NCI-H82 treated with DMSO at 0.1 percent for 48 hours (cell line): ENCODE measurements around the gene HERPUD2.
"Not testable (repeated sequence)": the region's sequence is repeated elsewhere in the genome, so short reads cannot be mapped to it uniquely, and the experiment has no call there.

Experiments
- DNase-seq: peaks from one replicate; lab custom pipeline; 2025; ENCODE audit not compliant: unreplicated experiment; lab: John Stamatoyannopoulos, UW

The HERPUD2 gene

GRCh38 chr7:35714862-35715261, 19.9 kb upstream of the HERPUD2 start:
- DNase-seq: no peak

GRCh38 chr7:35714407-35714806, 19.5 kb upstream of the HERPUD2 start:
- DNase-seq: no peak

DNA sequence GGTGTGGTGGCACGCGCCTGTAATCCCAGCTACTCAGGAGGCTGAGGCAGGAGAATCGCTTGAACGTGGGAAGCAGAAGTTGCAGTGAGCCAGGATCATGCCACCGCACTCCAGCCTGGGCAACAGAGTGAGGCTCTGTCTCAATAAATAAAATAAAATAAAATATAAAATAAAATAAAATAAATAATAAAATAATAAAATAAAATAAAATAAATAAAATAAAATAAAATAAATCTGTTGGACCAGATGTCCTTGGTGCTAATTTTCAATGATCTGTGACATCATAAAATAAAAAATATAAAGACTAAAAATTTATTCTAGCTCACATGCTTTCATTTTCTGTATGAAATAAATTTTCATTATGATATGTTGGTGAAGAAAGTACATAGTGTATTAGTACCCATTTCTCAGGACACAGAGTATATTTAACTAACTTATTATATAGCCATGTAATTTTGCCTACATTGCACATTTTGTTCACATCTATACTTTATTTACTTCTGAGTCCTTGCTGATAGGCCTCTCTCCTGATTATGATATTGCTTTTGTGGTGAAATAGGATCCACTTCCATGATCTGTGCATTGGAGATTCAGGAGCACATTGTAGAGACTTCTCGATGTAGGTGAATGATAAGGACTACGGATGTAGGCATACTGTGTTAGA, 17.8 kb upstream of the HERPUD2 start:
- DNase-seq: no peak

GRCh38 chr7:35707422-35707821, 12.5 kb upstream of the HERPUD2 start:
- no peak for DNase-seq

DNA sequence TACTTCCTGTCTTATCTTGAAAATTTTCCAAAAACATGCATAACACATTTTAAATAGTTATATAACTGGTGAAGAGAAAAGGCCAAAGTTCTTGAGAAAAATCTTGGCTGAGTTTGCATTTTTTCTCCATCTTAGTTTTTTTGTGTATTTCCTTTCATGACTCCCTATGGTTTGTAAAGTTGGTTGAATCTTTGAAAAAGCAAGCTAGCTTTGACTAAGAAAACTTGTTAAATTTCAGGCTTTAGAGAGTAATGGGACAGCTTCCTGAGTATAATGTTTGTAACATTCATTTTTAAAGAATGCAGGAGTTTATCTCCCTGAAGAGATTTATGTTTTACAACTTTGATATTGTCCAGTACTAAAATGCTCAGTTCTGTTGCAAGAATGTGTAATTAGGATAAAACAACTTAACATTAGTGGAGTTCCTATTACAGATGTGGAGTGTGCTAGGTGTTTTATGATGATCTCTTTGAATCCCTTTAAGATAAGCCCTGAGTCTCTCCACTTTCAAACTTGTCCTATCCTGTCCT, 11.1 kb upstream of the HERPUD2 start:
- no peak for DNase-seq

- no peak for DNase-seq
Observed at GRCh38 chr7:35704261-35704660, 9.3 kb upstream of the HERPUD2 start.

DNA sequence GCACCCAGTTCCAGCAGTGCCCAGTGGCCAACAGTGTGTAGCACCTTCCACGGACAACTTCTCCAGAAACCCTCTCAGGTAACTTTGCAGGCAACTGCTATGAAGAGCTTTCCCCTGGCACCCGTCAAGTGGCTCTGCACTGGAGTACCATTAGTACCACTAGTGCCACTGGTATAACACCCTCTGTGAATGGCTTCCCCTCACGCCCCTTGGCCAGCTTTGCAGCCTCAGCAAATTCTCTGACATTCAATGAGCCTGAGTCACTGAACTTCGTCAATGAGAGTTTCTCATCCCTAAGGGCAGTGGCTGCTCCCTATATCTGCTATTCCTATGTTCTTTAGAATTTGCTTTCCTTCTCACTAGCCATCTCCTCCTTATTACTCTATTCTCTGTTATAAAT, 7.6 kb upstream of the HERPUD2 start:
- DNase-seq: no peak

GRCh38 chr7:35701287-35701900, 6.5 kb upstream of the HERPUD2 start:
- no peak for DNase-seq

- DNase-seq: no peak
Observed at GRCh38 chr7:35700865-35701264, 5.9 kb upstream of the HERPUD2 start.

GRCh38 chr7:35700333-35700732, 5.4 kb upstream of the HERPUD2 start:
- DNase-seq: no peak

GRCh38 chr7:35699796-35700305, 4.9 kb upstream of the HERPUD2 start:
- DNase-seq: no peak

- DNase-seq: not testable (repeated sequence)
Observed at GRCh38 chr7:35698382-35698781, 3.4 kb upstream of the HERPUD2 start.

- DNase-seq: no peak
Observed at GRCh38 chr7:35697414-35698175, 2.7 kb upstream of the HERPUD2 start.

DNA sequence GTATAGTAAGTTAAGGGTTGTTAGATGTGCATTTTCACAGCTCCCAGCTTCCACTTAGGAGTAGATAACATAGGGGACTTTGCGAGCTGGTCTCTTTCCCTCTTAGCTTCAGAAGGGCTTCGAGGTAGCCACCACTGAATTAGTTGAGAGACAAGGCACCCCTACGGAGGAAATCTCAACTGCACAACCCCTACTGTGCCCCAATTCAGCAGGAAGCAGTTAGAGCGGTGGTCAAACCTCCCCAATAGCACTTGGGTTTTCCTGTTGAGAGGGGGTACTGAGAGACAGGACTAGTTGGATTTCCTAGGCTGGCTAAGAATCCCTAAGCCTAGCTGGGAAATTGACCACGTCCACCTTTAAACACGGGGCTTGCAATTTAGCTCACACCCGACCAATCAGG, 1.1 kb upstream of the HERPUD2 start:
- no peak for DNase-seq

DNA sequence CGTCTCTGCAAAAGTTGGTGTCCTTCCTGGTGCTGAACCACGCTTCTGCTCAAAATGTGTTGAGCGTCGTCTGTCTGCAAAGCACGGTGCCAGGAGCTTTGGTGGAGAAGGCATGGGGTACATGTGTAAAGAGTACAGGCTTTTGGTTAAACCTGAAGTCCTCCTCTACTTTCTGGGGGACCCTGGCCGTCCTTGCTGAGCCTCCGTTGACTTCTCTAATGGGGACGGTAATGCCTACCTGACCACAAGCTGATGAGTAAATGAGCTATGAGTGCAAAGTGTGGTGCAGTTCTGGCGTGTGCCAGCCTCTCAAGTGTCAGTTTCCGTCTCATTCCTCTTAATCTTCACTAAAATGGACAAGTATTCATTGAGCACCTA, 527 bp upstream of the HERPUD2 start:
- no peak for DNase-seq

DNA sequence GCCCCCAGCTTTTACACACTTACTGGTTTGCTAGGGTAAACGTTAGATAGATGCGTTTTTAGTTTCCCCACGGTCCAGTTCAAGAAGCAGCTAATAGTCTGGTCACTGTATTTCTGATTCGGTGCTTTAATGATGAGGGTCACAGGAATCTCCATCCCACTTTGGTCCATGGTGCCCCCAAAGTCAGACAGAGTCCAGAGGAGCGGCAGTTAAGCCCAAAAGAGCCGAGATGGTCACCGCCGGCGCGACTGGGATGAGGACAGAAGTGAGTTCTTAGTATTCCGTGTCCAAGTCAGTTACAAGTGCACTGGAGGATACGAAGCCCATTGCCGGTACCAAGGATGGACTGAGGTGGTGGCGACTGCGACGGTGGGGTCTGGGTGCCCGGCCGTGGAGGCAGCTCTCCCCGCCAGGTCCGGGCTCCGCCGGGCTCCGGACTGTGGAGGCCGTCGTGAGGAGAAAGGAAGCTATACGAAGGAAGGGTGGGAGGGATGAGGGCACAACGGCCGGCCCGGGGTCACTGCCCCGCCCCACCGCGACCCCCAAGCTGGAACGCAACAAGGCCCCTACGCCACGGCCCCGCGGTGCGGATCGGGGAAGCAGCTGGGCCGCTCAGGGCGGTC, 663 bp downstream of the HERPUD2 start:
- DNase-seq: no peak

DNA sequence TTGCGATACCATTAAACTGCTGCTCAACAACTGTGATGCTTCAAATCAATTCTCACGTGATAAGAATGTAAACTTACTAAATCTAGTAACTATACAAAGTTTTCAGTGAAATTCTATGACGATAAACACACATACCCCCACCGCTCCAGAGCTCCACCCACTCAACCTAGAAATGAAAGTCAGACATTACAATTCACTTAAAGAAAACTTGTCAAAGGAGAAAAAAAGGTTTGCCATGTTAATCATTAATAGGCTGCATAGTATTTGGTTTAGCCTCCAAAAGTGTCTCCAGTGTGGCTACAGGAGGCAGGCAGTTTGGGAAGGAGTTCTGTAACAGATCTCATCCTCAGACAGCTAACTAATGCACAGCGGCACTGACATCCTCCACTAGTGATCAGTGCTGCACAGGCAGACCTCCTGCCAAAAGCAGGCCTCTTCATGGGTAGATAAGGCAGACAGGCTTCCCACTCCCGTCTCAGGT, 3.1 kb downstream of the HERPUD2 start:
- no peak for DNase-seq

DNA sequence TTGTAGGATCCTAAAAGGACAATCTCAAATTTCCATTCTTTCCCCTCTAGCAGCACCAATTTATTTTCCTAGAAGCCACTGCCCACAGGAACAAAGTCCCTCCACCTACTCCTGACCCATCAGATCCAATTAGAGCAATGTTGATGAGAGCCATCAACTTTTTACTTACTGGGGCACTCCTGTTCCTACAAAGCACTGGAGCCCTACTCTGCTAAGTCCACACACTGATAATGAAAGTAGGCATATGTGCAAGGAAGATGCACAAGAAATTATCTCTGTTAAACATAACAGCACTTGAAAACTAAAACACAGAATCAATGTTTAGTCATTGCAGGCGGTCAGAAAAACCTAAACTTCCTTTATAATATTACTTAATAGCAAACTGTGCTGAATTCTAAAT, 3.6 kb downstream of the HERPUD2 start:
- no peak for DNase-seq

DNA sequence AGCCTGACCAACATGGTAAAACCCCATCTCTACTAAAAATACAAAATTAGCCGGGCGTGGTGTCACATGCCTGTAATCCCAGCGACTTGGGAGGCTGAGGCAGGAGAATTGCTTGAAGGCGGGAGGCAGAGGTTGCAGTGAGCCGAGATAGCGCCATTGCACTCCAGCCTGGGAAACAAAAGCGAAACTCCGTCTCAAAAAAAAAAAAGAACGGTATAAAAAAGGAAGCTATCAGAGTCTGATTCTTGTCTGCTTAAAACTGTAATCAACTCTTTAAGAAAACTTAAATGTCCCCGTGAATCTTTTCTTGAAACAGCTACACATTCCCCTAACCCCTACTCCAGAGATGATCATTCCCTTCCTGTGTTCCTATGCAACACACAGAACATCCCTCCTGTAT, 4.3 kb downstream of the HERPUD2 start:
- DNase-seq: not testable (repeated sequence)

DNA sequence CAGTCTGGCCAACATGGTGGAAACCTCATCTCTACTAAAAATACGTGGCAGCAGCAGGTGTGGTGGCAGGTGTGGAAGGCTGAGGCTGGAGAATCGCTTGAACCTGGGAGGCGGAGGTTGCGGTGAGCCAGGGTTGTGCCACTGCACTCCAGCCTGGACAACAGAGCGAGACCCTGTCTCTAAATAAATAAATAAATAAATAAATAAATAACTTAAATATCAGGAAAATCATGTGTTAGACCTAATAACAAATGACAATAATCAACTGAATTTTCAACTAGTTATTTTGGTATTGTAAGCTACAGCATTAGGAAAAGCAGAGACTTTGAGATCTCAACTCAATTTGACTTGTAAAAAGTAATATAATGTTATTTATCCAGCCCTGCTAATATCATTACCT, 9.2 kb downstream of the HERPUD2 start:
- no peak for DNase-seq
